Neural cell (in vitro differentiated cells): Measurements from ENCODE around the gene DNMT3L.
"Not testable (repeated sequence)": the region's sequence is repeated elsewhere in the genome, so short reads cannot be mapped to it uniquely, and the experiment has no call there.

ENCODE experiments used
- CTCF ChIP-seq: fragments of 450-650 bp; IDR thresholded peaks from 2 replicates; pipeline ENCODE4 v1.5.1; 2014; ENCODE audit warnings: antibody characterized with exemption, mild to moderate bottlenecking, moderate library complexity; ENCODE audit not compliant: poor library complexity, severe bottlenecking
- EP300 ChIP-seq: fragments of 450-650 bp; conservative IDR thresholded peaks from 2 replicates; pipeline ENCODE4 v1.6.1; 2014; ENCODE audit warnings: antibody characterized with exemption, mild to moderate bottlenecking, moderate library complexity; ENCODE audit not compliant: poor library complexity, severe bottlenecking
- EZH2 ChIP-seq: fragments of 200-600, 300-800 bp; shearing (Covaris generic), sonication (generic); IDR thresholded peaks from 2 replicates; pipeline ENCODE4 v1.6.1; 2014; ENCODE audit warnings: antibody characterized with exemption, low read length, borderline replicate concordance, mild to moderate bottlenecking; ENCODE audit not compliant: insufficient read depth, poor library complexity, severe bottlenecking
- MXI1 ChIP-seq: fragments of 450-650 bp; conservative IDR thresholded peaks from 2 replicates; pipeline ENCODE4 v1.6.1; 2014; ENCODE audit warnings: antibody characterized with exemption, mild to moderate bottlenecking; ENCODE audit not compliant: poor library complexity, severe bottlenecking
- POLR2AphosphoS5 ChIP-seq: IDR thresholded peaks from 2 replicates; pipeline ENCODE4 v1.6.1; 2012
- RAD21 ChIP-seq: fragments of 450-650 bp; conservative IDR thresholded peaks from 2 replicates; pipeline ENCODE4 v1.6.1; 2014; ENCODE audit warnings: antibody characterized with exemption, mild to moderate bottlenecking, moderate library complexity
- SMC3 ChIP-seq: fragments of 450-650 bp; conservative IDR thresholded peaks from 2 replicates; pipeline ENCODE4 v1.6.1; 2014; ENCODE audit warnings: antibody characterized with exemption, mild to moderate bottlenecking, moderate library complexity; ENCODE audit not compliant: poor library complexity
- TAF1 ChIP-seq: IDR thresholded peaks from 2 replicates; pipeline ENCODE4 v1.6.1; 2012; ENCODE audit warnings: low read depth
- TF ChIP-seq, protein P1 (sequence below): IDR thresholded peaks from 2 replicates; pipeline ENCODE4 v1.6.1; 2012; ENCODE audit warnings: borderline replicate concordance

DNA sequence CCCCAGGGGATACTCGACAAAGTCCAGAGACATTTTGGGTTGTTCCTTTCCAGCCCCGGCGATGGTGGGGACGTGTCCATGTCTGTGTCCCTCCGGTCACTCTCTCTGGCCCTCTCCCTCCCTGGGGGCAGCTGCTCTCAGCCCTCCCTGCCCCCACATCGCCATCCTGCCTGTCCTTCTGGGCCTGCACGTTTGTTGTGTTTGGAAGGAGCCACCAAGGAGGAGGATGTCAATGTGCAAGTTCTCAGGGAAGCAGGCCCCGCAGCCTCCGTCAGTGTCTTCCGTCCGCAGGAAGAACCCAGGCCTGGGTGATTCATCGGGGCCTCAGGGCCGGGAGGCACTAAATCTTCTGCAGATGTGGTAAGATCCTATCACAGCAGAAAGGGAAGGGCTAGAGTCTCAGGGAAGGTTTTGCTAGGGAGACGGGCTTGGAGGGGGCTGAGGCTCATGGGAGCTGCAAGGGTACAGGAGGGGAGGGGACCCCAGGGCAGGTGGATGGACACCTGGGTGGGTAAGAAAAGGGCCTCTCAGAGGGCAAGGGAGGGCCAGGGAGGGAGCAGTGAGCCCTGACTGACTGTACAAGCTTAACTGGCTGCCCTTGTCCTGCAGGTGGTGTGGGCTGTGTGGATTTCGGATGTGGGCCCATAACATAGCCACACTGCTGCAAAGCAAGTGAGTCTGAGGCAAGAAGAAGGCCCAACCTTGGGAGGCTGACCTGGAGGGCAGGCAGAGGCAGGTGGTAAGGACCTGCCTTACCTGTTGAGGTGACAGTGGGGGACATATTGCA, 53.6 kb downstream of the DNMT3L start:
- TF ChIP-seq CTCF, SMC3, EZH2, POLR2AphosphoS5, TAF1, RAD21, MXI1, EP300: not testable (repeated sequence)
- TF ChIP-seq, protein P1, sequence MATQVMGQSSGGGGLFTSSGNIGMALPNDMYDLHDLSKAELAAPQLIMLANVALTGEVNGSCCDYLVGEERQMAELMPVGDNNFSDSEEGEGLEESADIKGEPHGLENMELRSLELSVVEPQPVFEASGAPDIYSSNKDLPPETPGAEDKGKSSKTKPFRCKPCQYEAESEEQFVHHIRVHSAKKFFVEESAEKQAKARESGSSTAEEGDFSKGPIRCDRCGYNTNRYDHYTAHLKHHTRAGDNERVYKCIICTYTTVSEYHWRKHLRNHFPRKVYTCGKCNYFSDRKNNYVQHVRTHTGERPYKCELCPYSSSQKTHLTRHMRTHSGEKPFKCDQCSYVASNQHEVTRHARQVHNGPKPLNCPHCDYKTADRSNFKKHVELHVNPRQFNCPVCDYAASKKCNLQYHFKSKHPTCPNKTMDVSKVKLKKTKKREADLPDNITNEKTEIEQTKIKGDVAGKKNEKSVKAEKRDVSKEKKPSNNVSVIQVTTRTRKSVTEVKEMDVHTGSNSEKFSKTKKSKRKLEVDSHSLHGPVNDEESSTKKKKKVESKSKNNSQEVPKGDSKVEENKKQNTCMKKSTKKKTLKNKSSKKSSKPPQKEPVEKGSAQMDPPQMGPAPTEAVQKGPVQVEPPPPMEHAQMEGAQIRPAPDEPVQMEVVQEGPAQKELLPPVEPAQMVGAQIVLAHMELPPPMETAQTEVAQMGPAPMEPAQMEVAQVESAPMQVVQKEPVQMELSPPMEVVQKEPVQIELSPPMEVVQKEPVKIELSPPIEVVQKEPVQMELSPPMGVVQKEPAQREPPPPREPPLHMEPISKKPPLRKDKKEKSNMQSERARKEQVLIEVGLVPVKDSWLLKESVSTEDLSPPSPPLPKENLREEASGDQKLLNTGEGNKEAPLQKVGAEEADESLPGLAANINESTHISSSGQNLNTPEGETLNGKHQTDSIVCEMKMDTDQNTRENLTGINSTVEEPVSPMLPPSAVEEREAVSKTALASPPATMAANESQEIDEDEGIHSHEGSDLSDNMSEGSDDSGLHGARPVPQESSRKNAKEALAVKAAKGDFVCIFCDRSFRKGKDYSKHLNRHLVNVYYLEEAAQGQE: not testable (repeated sequence)
